H1 (cell line): Measurements from ENCODE around the gene MARCHF10. TPM values are rescaled to one million over a fixed set of nuclear protein-coding genes. Genes with fewer than 3 reads are reported as not detected.
A peak's percentile ranks its signal among the peaks of the same experiment; 100 is the strongest.

ENCODE experiments used
- CTCF ChIA-PET: fragments of 300-600 bp; sonication (Branson Sonifier 250); formaldehyde crosslinking; loops from one replicate; lab custom pipeline; 2021; ENCODE audit not compliant: partially characterized antibody; lab: Charles Lee
- POLR2A ChIA-PET: fragments of 300-600 bp; sonication (Branson Sonifier 250); formaldehyde crosslinking; loops from one replicate; lab custom pipeline; 2021; ENCODE audit warnings: inconsistent platforms; ENCODE audit not compliant: partially characterized antibody; lab: Charles Lee
- DNase-seq, 2 experiments: peaks; one replicate each; pipeline versions ENCODE4 v3.0.0 to v3.0.0-alpha.2; 2010 to 2022; ENCODE audit warnings: low spot score in 2 of 2, low read depth in 1 of 2, mixed read lengths in 1 of 2
- FAIRE-seq: peaks from 2 replicates; lab custom pipeline; 2011; peaks lifted over from hg19 to GRCh38; lab: Jason Lieb, UNC
- H2AFZ ChIP-seq: 2 replicates; pipeline ENCODE4 v1.8.1; 2012; ENCODE audit warnings: low read length, inconsistent platforms
- H2AK5ac ChIP-seq: 2 replicates; pipeline ENCODE4 v1.6.1; 2013; ENCODE audit warnings: low read depth, low read length
- H2BK120ac ChIP-seq: replicated peaks from 2 replicates; pipeline ENCODE3; 2013; ENCODE audit warnings: low read depth, low read length, inconsistent platforms
- H2BK12ac ChIP-seq: 2 replicates; pipeline ENCODE4 v1.6.1; 2013; ENCODE audit warnings: low read depth, low read length
- H2BK15ac ChIP-seq: 2 replicates; pipeline ENCODE4 v1.6.1; 2013; ENCODE audit warnings: low read length
- H2BK20ac ChIP-seq: 2 replicates; pipeline ENCODE4 v1.6.1; 2013; ENCODE audit warnings: low read length
- H2BK5ac ChIP-seq: 2 replicates; pipeline ENCODE4 v1.6.1; 2013; ENCODE audit warnings: low read depth, low read length
- H3K14ac ChIP-seq: 2 replicates; pipeline ENCODE4 v1.6.1; 2013; ENCODE audit warnings: inconsistent platforms; ENCODE audit not compliant: insufficient read length
- H3K18ac ChIP-seq: 2 replicates; pipeline ENCODE4 v1.6.1; 2013; ENCODE audit warnings: low read length; ENCODE audit errors: extremely low read depth
- H3K23ac ChIP-seq: 2 replicates; pipeline ENCODE4 v1.6.1; 2013; ENCODE audit warnings: inconsistent platforms; ENCODE audit not compliant: insufficient read length
- H3K23me2 ChIP-seq: 2 replicates; pipeline ENCODE4 v1.6.1; 2013; ENCODE audit warnings: low read depth, low read length
- H3K27ac ChIP-seq: 2 replicates; pipeline ENCODE4 v1.6.1; 2011; ENCODE audit warnings: low read depth, low read length, inconsistent platforms
- H3K27me3 ChIP-seq, 4 experiments: replicated peaks in 1 of 4; 1 replicate in 1 of 4; 2 replicates in 3 of 4; pipeline versions ENCODE4 v1.6.1 to v1.8.1; 2011 to 2013; ENCODE audit warnings: low read length in 3 of 4, mild to moderate bottlenecking in 3 of 4, inconsistent platforms in 2 of 4, mixed read lengths in 2 of 4, moderate library complexity in 1 of 4; ENCODE audit not compliant: control insufficient read depth in 3 of 4, insufficient read depth in 3 of 4; ENCODE audit errors: extremely low read depth in 1 of 4
- H3K36me3 ChIP-seq, 4 experiments: 2 replicates each; pipeline versions ENCODE4 v1.6.1 to v1.8.1; 2011 to 2013; ENCODE audit warnings: mild to moderate bottlenecking in 4 of 4, low read length in 3 of 4, moderate library complexity in 2 of 4, control low read depth in 1 of 4, inconsistent platforms in 1 of 4; ENCODE audit not compliant: insufficient read depth in 4 of 4, control insufficient read depth in 2 of 4
- H3K4ac ChIP-seq: replicated peaks from 2 replicates; pipeline ENCODE3; 2013; ENCODE audit warnings: low read length, low read depth, mixed read lengths, inconsistent platforms; ENCODE audit not compliant: insufficient read length
- H3K4me1 ChIP-seq, 4 experiments: replicated peaks in 1 of 4; 1 replicate in 1 of 4; 2 replicates in 3 of 4; pipeline versions ENCODE4 v1.6.1 to v1.8.1; 2011 to 2013; ENCODE audit warnings: low read length in 3 of 4, inconsistent platforms in 2 of 4, mixed read lengths in 1 of 4; ENCODE audit not compliant: insufficient read depth in 4 of 4, control insufficient read depth in 3 of 4
- H3K4me2 ChIP-seq, 2 experiments: 2 replicates each; pipeline versions ENCODE4 v1.6.1 to v1.8.1; 2011 to 2013; ENCODE audit warnings: low read depth in 2 of 2, low read length in 2 of 2, control low read depth in 1 of 2, inconsistent platforms in 1 of 2, mild to moderate bottlenecking in 1 of 2; ENCODE audit not compliant: insufficient read depth in 1 of 2
- H3K4me3 ChIP-seq, 4 experiments: fragments of 200-600, 300-600 bp in 1 of 4; sonication (generic), shearing (Covaris generic), sonication (Bioruptor Twin) in 1 of 4; 2 replicates each; pipeline versions ENCODE4 v1.5.1 to v1.8.1; 2011 to 2016; ENCODE audit warnings: low read length in 4 of 4, low read depth in 3 of 4, control low read depth in 2 of 4, inconsistent platforms in 2 of 4, mild to moderate bottlenecking in 2 of 4, mixed read lengths in 1 of 4, moderate library complexity in 1 of 4; ENCODE audit not compliant: insufficient read depth in 2 of 4; ENCODE audit errors: extremely low read depth in 1 of 4
- H3K56ac ChIP-seq: replicated peaks from 2 replicates; pipeline ENCODE3; 2013; ENCODE audit warnings: low read depth, mild to moderate bottlenecking, mixed read lengths, low read length, inconsistent platforms; ENCODE audit not compliant: insufficient read length
- H3K79me1 ChIP-seq: 2 replicates; pipeline ENCODE4 v1.6.1; 2013; ENCODE audit warnings: low read depth, low read length, control low read depth
- H3K79me2 ChIP-seq, 2 experiments: 2 replicates each; pipeline versions ENCODE4 v1.6.1 to v1.8.1; 2012 to 2013; ENCODE audit warnings: low read length in 2 of 2, mild to moderate bottlenecking in 2 of 2, inconsistent platforms in 1 of 2; ENCODE audit not compliant: insufficient read depth in 2 of 2, control insufficient read depth in 1 of 2
- H3K9ac ChIP-seq, 4 experiments: replicated peaks in 1 of 4; 1 replicate in 1 of 4; 2 replicates in 3 of 4; pipeline versions ENCODE4 v1.6.1 to v1.8.1; 2011 to 2013; ENCODE audit warnings: low read depth in 3 of 4, low read length in 3 of 4, control low read depth in 2 of 4, mild to moderate bottlenecking in 2 of 4, moderate library complexity in 2 of 4, inconsistent platforms in 1 of 4; ENCODE audit errors: extremely low read depth in 1 of 4
- H3K9me3 ChIP-seq, 2 experiments: 2 replicates each; pipeline versions ENCODE4 v1.6.1 to v1.8.1; 2012 to 2013; ENCODE audit warnings: mild to moderate bottlenecking in 2 of 2, moderate library complexity in 2 of 2, control low read depth in 1 of 2, inconsistent platforms in 1 of 2, low read depth in 1 of 2, low read length in 1 of 2, mixed read lengths in 1 of 2; ENCODE audit not compliant: insufficient read depth in 2 of 2
- H4K20me1 ChIP-seq, 2 experiments: replicated peaks in 1 of 2; 2 replicates each; pipeline versions ENCODE3 to v1.8.1; 2011 to 2013; ENCODE audit warnings: inconsistent platforms in 2 of 2, low read length in 2 of 2, mild to moderate bottlenecking in 1 of 2; ENCODE audit not compliant: insufficient read depth in 2 of 2, control insufficient read depth in 1 of 2
- H4K5ac ChIP-seq: 2 replicates; pipeline ENCODE4 v1.6.1; 2013; ENCODE audit warnings: low read length, low read depth, mixed read lengths, inconsistent platforms; ENCODE audit not compliant: insufficient read length
- H4K8ac ChIP-seq: 2 replicates; pipeline ENCODE4 v1.8.0; 2013; ENCODE audit warnings: mild to moderate bottlenecking, moderate library complexity, low read length, inconsistent platforms; ENCODE audit not compliant: insufficient read depth; ENCODE audit errors: extremely low read depth
- H4K91ac ChIP-seq: replicated peaks from 2 replicates; pipeline ENCODE3; 2013; ENCODE audit warnings: low read length, mixed read lengths, inconsistent platforms; ENCODE audit not compliant: insufficient read length
- CREB1 ChIP-seq: IDR thresholded peaks from 2 replicates; pipeline ENCODE4 v1.6.1; 2012; ENCODE audit warnings: inconsistent platforms
- CTCF ChIP-seq, 3 experiments: IDR thresholded peaks; 1 replicate in 2 of 3; 2 replicates in 1 of 3; pipeline versions ENCODE4 v1.5.1 to v1.6.1; 2011; ENCODE audit warnings: low read length in 3 of 3, mild to moderate bottlenecking in 3 of 3, inconsistent platforms in 2 of 3, low read depth in 1 of 3, moderate library complexity in 1 of 3; ENCODE audit not compliant: insufficient read depth in 1 of 3; ENCODE audit errors: control extremely low read depth in 1 of 3
- EZH2 ChIP-seq: fragments of 200-600 bp; sonication (generic); IDR thresholded peaks from 2 replicates; pipeline ENCODE4 v1.7.1; 2012; ENCODE audit warnings: low read depth, mild to moderate bottlenecking, moderate library complexity, low read length, inconsistent platforms; ENCODE audit not compliant: severe bottlenecking
- PHF8 ChIP-seq: fragments of 200-600 bp; sonication (generic); conservative IDR thresholded peaks from 2 replicates; pipeline ENCODE4 v1.7.1; 2012; ENCODE audit warnings: low read depth, mild to moderate bottlenecking, inconsistent platforms, low read length, moderate library complexity
- POLR2AphosphoS5 ChIP-seq: IDR thresholded peaks from 2 replicates; pipeline ENCODE4 v1.6.1; 2011; ENCODE audit warnings: low read depth, low read length
- SP2 ChIP-seq: IDR thresholded peaks from 2 replicates; pipeline ENCODE4 v1.6.1; 2012; ENCODE audit warnings: mild to moderate bottlenecking, low read length, inconsistent platforms
- TAF1 ChIP-seq: IDR thresholded peaks from 2 replicates; pipeline ENCODE4 v1.6.1; 2011; ENCODE audit warnings: mild to moderate bottlenecking, low read depth, low read length
- TAF7 ChIP-seq: optimal IDR thresholded peaks from 2 replicates; pipeline ENCODE3; 2011; ENCODE audit warnings: low read depth, mild to moderate bottlenecking, inconsistent platforms, low read length, moderate library complexity, borderline replicate concordance
- WGBS, 2 experiments: shearing (Covaris generic) in 1 of 2; methylation state at CpG; one replicate each; pipeline versions ENCODE4 v1.1.6 to v1.1.7; 2013 to 2015; ENCODE audit warnings: low lambda C conversion rate in 2 of 2, mixed read lengths in 2 of 2, inconsistent platforms in 1 of 2, low coverage in 1 of 2, missing lambda C conversion rate in 1 of 2; ENCODE audit not compliant: insufficient replicate concordance in 2 of 2, insufficient coverage in 1 of 2, insufficient read length in 1 of 2; ENCODE audit errors: extremely low coverage in 1 of 2, missing lambda C conversion rate in 1 of 2; 5-methylcytosine and 5-hydroxymethylcytosine counted together
- polyA plus RNA-seq, 7 experiments: library from polyadenylated mRNA; depleted of rRNA in 3 of 7; stranded (reverse) in 5 of 7; unstranded in 2 of 7; fragments of >200 nt in 5 of 7; fragments of 200-250 nt in 2 of 7; gene quantifications; 1 replicate in 5 of 7; 2 replicates in 1 of 7; 4 replicates in 1 of 7; pipeline versions ENCODE4 v1.2.1 to v1.2.3, GENCODE V29; 2011 to 2013; ENCODE audit warnings: missing spikeins in 2 of 7, mixed read lengths in 2 of 7
- total RNA-seq: library from RNA; stranded (reverse); fragmentation: NEBNext Ultra II Directional; extraction: Animal tissue kit (Norgen Biotek cat#: 25700); gene quantifications from 2 replicates; pipeline ENCODE4 v1.2.1, GENCODE V29; 2021

MARCHF10 gene
- total and polyA plus RNA-seq, 2 of the 8 experiments (the other 6 are each of a cell fraction or from before 2014, with no cell fraction given): 0.48 to 0.73 TPM

GRCh38 chr17:62692159-62692651, 115.9 kb downstream of the MARCHF10 start:
- Histone ChIP-seq H4K91ac (no peak overlapping the region), H3K79me2 (no peaks in the 10 kb centered on the region), H3K27me3 (no peaks in the 10 kb centered on the region), H3K23me2 (no peaks in the 10 kb centered on the region; the same call in 1 of the 2 replicates), H4K5ac (no peak overlapping the region), H2BK120ac (no peak overlapping the region), H3K56ac (no peak overlapping the region), H3K23ac (no peak overlapping the region), H3K14ac (no peak overlapping the region), H3K4me3 (no peak overlapping the region), H3K79me1 (no peaks in the 10 kb centered on the region), H4K8ac (0 out of 2 replicates have a peak overlapping the region, but pooled peaks have one; percentile 71), H3K9me3 (no peaks in the 10 kb centered on the region), H2BK5ac (no peak overlapping the region), H2AK5ac (no peak overlapping the region), H3K4me1 (peaks cover 0 to 5% (median 0%) of the 10 kb centered on the region in 4 experiments; a peak in 3 of 7 replicates), H2BK12ac (no peak overlapping the region), H2AFZ (no peak overlapping the region), H3K9ac (no peak overlapping the region), H2BK15ac (no peak overlapping the region), H3K36me3 (no peaks in the 10 kb centered on the region), H3K27ac (no peak overlapping the region), H3K4ac (no peak overlapping the region), H4K20me1 (peaks cover 0 to 1% of the 10 kb centered on the region in 2 experiments), H3K4me2 (no peak overlapping the region), H3K18ac (no peak overlapping the region), H2BK20ac (no peak overlapping the region)
- ChIA-PET POLR2A (interaction anchor here (1.1 kb wide), 1 partner anchor 9 kb away, joined by 3 read pairs; no protein-coding TSS in a partner anchor), CTCF (interaction anchor here (0.6 to 7.0 kb wide), 18 partner anchors 8 to 295 kb away, joined by 3 to 68 read pairs (median 4); partner anchors contain the start of gene TANC2)
- no peak for DNase-seq
- 91% methylated on average over 19 of the region's 20 CpGs; no CpG with 5 or more reads in 1 of the 2 experiments for WGBS, 2 experiments
- FAIRE-seq: no peak
- TF ChIP-seq TAF7 (no peak), CREB1 (no peak), SP2 (no peak), EZH2 (no peak), POLR2AphosphoS5 (no peak), CTCF (IDR thresholded peaks at IDR 0.05; ENCODE audit: control extremely low read depth in 1 of 3, insufficient read depth in 1 of 3, low read depth in 1 of 3, low read length in 3 of 3) (no peak), TAF1 (no peak), PHF8 (no peak)
